Glutamatergic neuron (in vitro differentiated cells): Measurements from ENCODE around the gene DLL4. TPM values are rescaled to one million over a fixed set of nuclear protein-coding genes. Genes with fewer than 3 reads are reported as not detected.
"Not testable (repeated sequence)": the region's sequence is repeated elsewhere in the genome, so short reads cannot be mapped to it uniquely, and the experiment has no call there.

ENCODE experiments used
- DNase-seq: peaks from one replicate; pipeline ENCODE4 v3.0.0; 2022
- H3K27ac Mint-ChIP-seq: one replicate; pipeline ENCODE4 v1.8.0; 2020; ENCODE audit warnings: mild to moderate bottlenecking, mixed read lengths, inconsistent platforms; ENCODE audit not compliant: unreplicated experiment
- H3K27me3 Mint-ChIP-seq: one replicate; pipeline ENCODE4 v1.8.0; 2020; ENCODE audit warnings: mild to moderate bottlenecking, moderate library complexity, mixed read lengths, inconsistent platforms; ENCODE audit not compliant: unreplicated experiment
- H3K36me3 Mint-ChIP-seq: one replicate; pipeline ENCODE4 v1.8.0; 2020; ENCODE audit warnings: mild to moderate bottlenecking, mixed read lengths, inconsistent platforms; ENCODE audit not compliant: unreplicated experiment
- H3K4me1 Mint-ChIP-seq: one replicate; pipeline ENCODE4 v1.8.0; 2020; ENCODE audit warnings: mild to moderate bottlenecking, low read depth, mixed read lengths, inconsistent platforms; ENCODE audit not compliant: unreplicated experiment
- H3K4me3 Mint-ChIP-seq: one replicate; pipeline ENCODE4 v1.8.0; 2020; ENCODE audit warnings: mild to moderate bottlenecking, mixed read lengths, inconsistent platforms; ENCODE audit not compliant: unreplicated experiment
- H3K9me3 Mint-ChIP-seq: one replicate; pipeline ENCODE4 v1.8.0; 2020; ENCODE audit warnings: mild to moderate bottlenecking, moderate library complexity, mixed read lengths, inconsistent platforms; ENCODE audit not compliant: unreplicated experiment
- CTCF ChIP-seq: fragments of 200-600 bp; sonication (generic); IDR thresholded peaks from one replicate; pipeline ENCODE4 v1.5.0; 2021; ENCODE audit not compliant: partially characterized antibody, unreplicated experiment
- total RNA-seq: library from RNA; stranded (reverse); fragmentation: NEBNext Ultra II Directional; extraction: Animal tissue kit (Norgen Biotek cat#: 25700); gene quantifications from one replicate; pipeline ENCODE4 v1.2.1, GENCODE V29; 2021; ENCODE audit not compliant: unreplicated experiment

The DLL4 gene
- total RNA-seq, 1 donor from 2014 or later, result 12.5 TPM

GRCh38 chr15:40949756-40950207, 20.6 kb downstream of the DLL4 start:
- Mint-ChIP-seq H3K4me3 (no peak overlapping the region), H3K9me3 (peaks cover 15% of the 10 kb centered on the region), H3K36me3 (peaks cover under 1% of the 10 kb centered on the region), H3K27me3 (peaks cover 14% of the 10 kb centered on the region), H3K4me1 (peaks cover 4% of the 10 kb centered on the region), H3K27ac (no peak overlapping the region)
- no peak for TF ChIP-seq CTCF
- no peak for DNase-seq

GRCh38 chr15:40951764-40952163, 22.6 kb downstream of the DLL4 start:
- H3K27me3 Mint-ChIP-seq, result peaks cover 14% of the 10 kb centered on the region
- no peak for DNase-seq
- H3K4me3 Mint-ChIP-seq, result peak overlapping the region; percentile 69
- peaks cover 4% of the 10 kb centered on the region for H3K4me1 Mint-ChIP-seq
- no peaks in the 10 kb centered on the region for H3K36me3 Mint-ChIP-seq
- peak overlapping the region; percentile 52 for H3K27ac Mint-ChIP-seq
- TF ChIP-seq CTCF, result no peak
- H3K9me3 Mint-ChIP-seq, result peaks cover 17% of the 10 kb centered on the region

GRCh38 chr15:40952301-40952900, 23.3 kb downstream of the DLL4 start:
- peaks cover 17% of the 10 kb centered on the region for H3K9me3 Mint-ChIP-seq
- H3K4me1 Mint-ChIP-seq, result peaks cover 4% of the 10 kb centered on the region
- peak overlapping the region; percentile 86 for H3K4me3 Mint-ChIP-seq
- no peak for DNase-seq
- H3K36me3 Mint-ChIP-seq, result no peaks in the 10 kb centered on the region
- no peak for TF ChIP-seq CTCF
- H3K27me3 Mint-ChIP-seq, result peaks cover 14% of the 10 kb centered on the region
- H3K27ac Mint-ChIP-seq, result peak overlapping the region; percentile 73

- no peak for TF ChIP-seq CTCF
- H3K4me1 Mint-ChIP-seq, result peaks cover 4% of the 10 kb centered on the region
- no peaks in the 10 kb centered on the region for H3K36me3 Mint-ChIP-seq
- H3K27ac Mint-ChIP-seq, result peak within 1 kb of the TSS; percentile 91
- H3K4me3 Mint-ChIP-seq, result peak within 1 kb of the TSS; percentile 93
- peaks cover 16% of the 10 kb centered on the region for H3K27me3 Mint-ChIP-seq
- peak; percentile 91 for DNase-seq
- H3K9me3 Mint-ChIP-seq, result peaks cover 15% of the 10 kb centered on the region
Measured at GRCh38 chr15:40952901-40953712, 24.0 kb downstream of the DLL4 start, which contains the start of gene CHAC1. Gene CHAC1, plus strand, starts transcription at chr15:40953471. Its CDS starts 113 bp downstream, at chr15:40953584.

- Mint-ChIP-seq H3K27ac (peak overlapping the region; percentile 91), H3K9me3 (peaks cover 15% of the 10 kb centered on the region), H3K4me3 (peak overlapping the region; percentile 93), H3K4me1 (peaks cover 7% of the 10 kb centered on the region), H3K36me3 (no peaks in the 10 kb centered on the region), H3K27me3 (peaks cover 19% of the 10 kb centered on the region)
- TF ChIP-seq CTCF, result no peak
- peak; percentile 32 for DNase-seq
Measured at GRCh38 chr15:40953713-40954074, 24.6 kb downstream of the DLL4 start.

- H3K9me3 Mint-ChIP-seq, result peaks cover 15% of the 10 kb centered on the region
- peak overlapping the region; percentile 91 for H3K27ac Mint-ChIP-seq
- H3K4me1 Mint-ChIP-seq, DNase-seq, H3K36me3 Mint-ChIP-seq: not testable (repeated sequence)
- H3K27me3 Mint-ChIP-seq, result peaks cover 21% of the 10 kb centered on the region
- H3K4me3 Mint-ChIP-seq, result peak overlapping the region; percentile 93
Measured at GRCh38 chr15:40954158-40954848, 25.2 kb downstream of the DLL4 start.
